Heart left ventricle (tissue), 13 donors: Measurements from ENCODE around the gene SENP5.

ENCODE experiments used
- CTCF ChIP-seq, 12 donors: fragments of 200-600 bp; sonication (generic) in 4 of 12; IDR thresholded peaks; one replicate each; pipeline versions ENCODE4 v1.5.0 to v1.8.0; 2018 to 2022; ENCODE audit warnings: antibody characterized with exemption in 12 of 12, mild to moderate bottlenecking in 5 of 12
- POLR2A ChIP-seq, 2 donors: fragments of 450-650 bp; IDR thresholded peaks; one replicate each; pipeline ENCODE4 v1.6.1; 2017; ENCODE audit warnings: antibody characterized with exemption in 2 of 2, mild to moderate bottlenecking in 2 of 2, moderate library complexity in 2 of 2
- donor health status: ischemic (EF 13 %, LVEDD 7.1; RV severe dilation, severe dysfunction).
- donor health status: DM: no; HTN: yes; CAD: no.
- donor health status: DM: no; HTN: no; CAD: no.
- donor health status: ischemic (EF 25% LVEDD 6.9; RV normal size, moderate dysfunction).
- donor health status: ischemic (EF 25% LVEDD 5.7; RV mildly dilated, moderate dysfunction).
- donor health status: ischemic (EF 35%, LVEDD 5.7; RV mildly dilated, moderate dysfunction).
- donor health status: nonischemic (EF 11% LVEDD 7.7; RV severe dilation, severe dysfunction).
- donor health status: DM: yes; HTN: yes; CAD: no.
- donor health status: PGD.
- donor health status: ischemic (EF 29% LVEDD 5.4; RV normal size, mild dysfunction).
- donor health status: nonischemic (EF 23%, LVEDD 6.1; RV moderate dilation, normal function).

- no peak for TF ChIP-seq POLR2A (IDR thresholded peaks at IDR 0.05)
- TF ChIP-seq CTCF (IDR thresholded peaks at IDR 0.05), result no peak
These were observed 24.9 kb upstream of the SENP5 start for GRCh38 chr3:196842567-196843434.
